ENCODE measurements around the gene PHTF1. TPM values are rescaled to one million over a fixed set of nuclear protein-coding genes. Genes with fewer than 3 reads are reported as not detected.

The PHTF1 gene
- total and polyA plus RNA-seq, 2 of the 4 experiments (the other 2 are of a cell fraction): 9.6 to 13.3 TPM

GRCh38 chr1:113652771-113653170, 106.5 kb downstream of the PHTF1 start:
- Histone ChIP-seq H2AFZ (replicated peaks; ENCODE audit: low read length, poor library complexity) (no peak overlapping the region), H4K91ac (ENCODE audit: insufficient read depth, low read depth, low read length) (no peak overlapping the region), H3K4ac (ENCODE audit: low read depth, low read length) (no peak overlapping the region), H4K8ac (ENCODE audit: low read depth in 2 of 2, low read length in 2 of 2) (no peak overlapping the region), H3K9ac (ENCODE audit: low read depth, low read length) (no peak overlapping the region), H2AK5ac (ENCODE audit: low read depth, low read length) (no peak overlapping the region), H2BK5ac (ENCODE audit: low read depth, low read length, poor library complexity, severe bottlenecking) (no peak overlapping the region), H3K36me3 (ENCODE audit: control insufficient read depth, insufficient read depth, low read length) (no peaks in the 10 kb centered on the region), H3K9me1 (ENCODE audit: insufficient read depth, low read length) (no peaks in the 10 kb centered on the region), H3K18ac (ENCODE audit: low read depth, low read length) (no peak overlapping the region), H3K56ac (ENCODE audit: extremely low read depth, insufficient read depth, low read length) (no peak overlapping the region), H3K27me3 (ENCODE audit: control insufficient read depth, insufficient read depth, low read length) (no peaks in the 10 kb centered on the region), H3K4me2 (ENCODE audit: low read depth, low read length) (no peak overlapping the region), H3K23ac (ENCODE audit: low read depth, low read length) (no peak overlapping the region), H3K4me1 (ENCODE audit: control insufficient read depth, insufficient read depth, low read length) (no peaks in the 10 kb centered on the region), H3K4me3 (ENCODE audit: insufficient read depth, low read depth, low read length) (no peak overlapping the region), H3K9me3 (ENCODE audit: control insufficient read depth, insufficient read depth, low read length) (no peaks in the 10 kb centered on the region), H3K79me1 (ENCODE audit: low read depth in 1 of 2, low read length in 2 of 2) (no peaks in the 10 kb centered on the region), H4K5ac (ENCODE audit: low read depth, low read length) (no peak overlapping the region), H3K27ac (ENCODE audit: insufficient read depth, low read length) (no peak overlapping the region), H4K20me1 (ENCODE audit: insufficient read depth, low read length) (no peaks in the 10 kb centered on the region), H2AK9ac (replicated peaks; ENCODE audit: low read depth, low read length, poor library complexity) (no peak overlapping the region), H2BK120ac (ENCODE audit: low read depth, low read length) (no peak overlapping the region), H3K14ac (replicated peaks; ENCODE audit: low read depth, low read length) (no peak overlapping the region), H2BK20ac (ENCODE audit: low read depth, low read length) (no peak overlapping the region), H2BK15ac (ENCODE audit: low read depth, low read length) (no peak overlapping the region)
- ATAC-seq (ENCODE audit: low read depth): no peak; the same call in 1 of the 2 replicates
- POLR2A ChIA-PET (ENCODE audit: unreplicated experiment): no interaction called here
- intact Hi-C loops (cut with micrococcal nuclease) (no loop called here), dilution Hi-C loops (cut with HindIII; ENCODE audit: low sequenced_read_pairs, unreplicated experiment) (no loop called here), in situ Hi-C loops (cut with MboI; ENCODE audit: low sequenced_read_pairs) (loop anchor here (10.0 kb wide), 1 partner anchor 268 kb away; no protein-coding TSS in a partner anchor)
- no TSS peak for BruUV-seq (replicated peaks)
- CTCF ChIA-PET: no interaction called here
- TF ChIP-seq MAZ (IDR thresholded peaks at IDR 0.05; ENCODE audit: borderline replicate concordance, low read depth, low read length) (no peak), POLR2A (IDR thresholded peaks at IDR 0.05; ENCODE audit: low read depth, low read length) (no peak), RFX5 (IDR thresholded peaks at IDR 0.05; ENCODE audit: low read depth, low read length) (no peak), MXI1 (IDR thresholded peaks at IDR 0.05; ENCODE audit: borderline replicate concordance, low read depth, low read length) (no peak), ELK1 (IDR thresholded peaks at IDR 0.05; ENCODE audit: borderline replicate concordance, low read depth, low read length) (no peak), BHLHE40 (IDR thresholded peaks at IDR 0.05; ENCODE audit: low read depth, low read length) (no peak), CHD1 (IDR thresholded peaks at IDR 0.05; ENCODE audit: low read depth, low read length) (no peak), CEBPB (IDR thresholded peaks at IDR 0.05; ENCODE audit: low read depth, low read length) (no peak), RCOR1 (IDR thresholded peaks at IDR 0.05; ENCODE audit: insufficient replicate concordance, low read length) (no peak), MAFK (IDR thresholded peaks at IDR 0.05; ENCODE audit: low read depth, low read length) (no peak), CTCF (conservative IDR thresholded peaks at IDR 0.05; ENCODE audit: low read depth, low read length) (no peak), FOS (IDR thresholded peaks at IDR 0.05; ENCODE audit: low read depth, low read length) (no peak), SMC3 (IDR thresholded peaks at IDR 0.05; ENCODE audit: low read depth, low read length) (no peak), USF2 (IDR thresholded peaks at IDR 0.05; ENCODE audit: low read depth, low read length) (no peak), RAD21 (IDR thresholded peaks at IDR 0.05; ENCODE audit: low read length) (no peak), NFE2L2 (IDR thresholded peaks at IDR 0.05; ENCODE audit: low read depth, low read length) (no peak)
- peak; percentile 33 for DNase-seq
